ENCODE measurements around the gene SND1.

GRCh38 chr7:127961786-127962453 is 309.9 kb downstream of the SND1 start:
- no peak for TF ChIP-seq CTCF (IDR thresholded peaks at IDR 0.05)
- TF ChIP-seq POLR2AphosphoS5 (IDR thresholded peaks at IDR 0.05) = no peak

Data from breast epithelium (tissue), 3 donors.